ENCODE data around the gene NFS1. TPM values are rescaled to one million over a fixed set of nuclear protein-coding genes. Genes with fewer than 3 reads are reported as not detected.

NFS1 gene
- total and polyA plus RNA-seq, 2 of the 8 experiments (the other 6 are each of a cell fraction or from before 2014, with no cell fraction given), result 26.1 to 38.8 TPM

- H3K4me3 ChIP-seq (ENCODE audit: extremely low read depth in 1 of 4, insufficient read depth in 2 of 4, low read depth in 3 of 4, low read length in 4 of 4), result no peak overlapping the region
- H3K4ac ChIP-seq (replicated peaks; ENCODE audit: insufficient read length, low read depth, low read length), result no peak overlapping the region
- no peak overlapping the region for H3K14ac ChIP-seq (ENCODE audit: insufficient read length)
- no peak overlapping the region for H2AK5ac ChIP-seq (ENCODE audit: low read depth, low read length)
- no peak overlapping the region for H3K18ac ChIP-seq (ENCODE audit: extremely low read depth, low read length)
- 90% methylated on average over 4 of the region's 4 CpGs; no CpG with 5 or more reads in 1 of the 2 experiments for WGBS, 2 experiments (ENCODE audit: extremely low coverage in 1 of 2, insufficient coverage in 1 of 2, insufficient read length in 1 of 2, insufficient replicate concordance in 2 of 2, low coverage in 1 of 2, low lambda C conversion rate in 2 of 2, missing lambda C conversion rate in 1 of 2)
- CTCF ChIA-PET (ENCODE audit: partially characterized antibody), result interaction anchor here (0.6 kb wide), 1 partner anchor 12 kb away, joined by 3 read pairs; no protein-coding TSS in a partner anchor
- peaks cover 0 to 7% (median 0%) of the 10 kb centered on the region in 4 experiments; a peak in 2 of 8 replicates for H3K36me3 ChIP-seq (ENCODE audit: control insufficient read depth in 2 of 4, insufficient read depth in 4 of 4, low read length in 3 of 4)
- no peak overlapping the region for H3K9ac ChIP-seq (replicated peaks in 1 of 4; ENCODE audit: extremely low read depth in 1 of 4, low read depth in 3 of 4, low read length in 3 of 4)
- peaks cover 0 to 2% (median under 1%) of the 10 kb centered on the region in 4 experiments; a peak in 3 of 7 replicates for H3K4me1 ChIP-seq (replicated peaks in 1 of 4; ENCODE audit: control insufficient read depth in 3 of 4, insufficient read depth in 4 of 4, low read length in 3 of 4)
- FAIRE-seq, result no peak
- no peak for DNase-seq (ENCODE audit: low read depth in 1 of 2, low spot score in 2 of 2)
- no peak overlapping the region for H2BK12ac ChIP-seq (ENCODE audit: low read depth, low read length)
- POLR2A ChIA-PET (ENCODE audit: partially characterized antibody), result interaction anchor here (0.6 to 1.1 kb wide), 3 partner anchors 10 to 240 kb away, joined by 3 to 4 read pairs (median 3); partner anchors contain the start of gene CEP250
- H3K23ac ChIP-seq (ENCODE audit: insufficient read length), result no peak overlapping the region
- H4K8ac ChIP-seq (ENCODE audit: extremely low read depth, insufficient read depth, low read length), result no peak overlapping the region
- no peak overlapping the region for H3K56ac ChIP-seq (replicated peaks; ENCODE audit: insufficient read length, low read depth, low read length)
- H2BK20ac ChIP-seq (ENCODE audit: low read length), result no peak overlapping the region
- H4K91ac ChIP-seq (replicated peaks; ENCODE audit: insufficient read length, low read length), result no peak overlapping the region
- no peaks in the 10 kb centered on the region for H3K27me3 ChIP-seq (replicated peaks in 1 of 4; ENCODE audit: control insufficient read depth in 3 of 4, extremely low read depth in 1 of 4, insufficient read depth in 3 of 4, low read length in 3 of 4)
- H4K20me1 ChIP-seq (replicated peaks in 1 of 2; ENCODE audit: control insufficient read depth in 1 of 2, insufficient read depth in 2 of 2, low read length in 2 of 2), result no peaks in the 10 kb centered on the region
- H3K27ac ChIP-seq (ENCODE audit: low read depth, low read length), result no peak overlapping the region
- peaks cover 0 to 8% of the 10 kb centered on the region in 2 experiments; a peak in 2 of 4 replicates for H3K79me2 ChIP-seq (ENCODE audit: control insufficient read depth in 1 of 2, insufficient read depth in 2 of 2, low read length in 2 of 2)
- H2AFZ ChIP-seq (ENCODE audit: low read length), result no peak overlapping the region
- H3K4me2 ChIP-seq (ENCODE audit: insufficient read depth in 1 of 2, low read depth in 2 of 2, low read length in 2 of 2), result no peak overlapping the region
- no peak overlapping the region for H2BK15ac ChIP-seq (ENCODE audit: low read length)
- H3K79me1 ChIP-seq (ENCODE audit: low read depth, low read length), result no peaks in the 10 kb centered on the region
- H3K9me3 ChIP-seq (ENCODE audit: insufficient read depth in 2 of 2, low read depth in 1 of 2, low read length in 1 of 2), result no peaks in the 10 kb centered on the region
- H2BK120ac ChIP-seq (replicated peaks; ENCODE audit: low read depth, low read length), result no peak overlapping the region
- no peak overlapping the region for H4K5ac ChIP-seq (ENCODE audit: insufficient read length, low read depth, low read length)
- no peak overlapping the region for H2BK5ac ChIP-seq (ENCODE audit: low read depth, low read length)
- peaks cover 13% of the 10 kb centered on the region for H3K23me2 ChIP-seq (ENCODE audit: low read depth, low read length)
Observed at GRCh38 chr20:35695978-35696377, 3.2 kb downstream of the NFS1 start.
